Amniotic stem cell (primary cell): Measurements from ENCODE around the gene C2CD2.

Experiments used
- DNase-seq: peaks from one replicate; lab custom pipeline; 2025; lab: John Stamatoyannopoulos, UW

C2CD2 gene

DNA sequence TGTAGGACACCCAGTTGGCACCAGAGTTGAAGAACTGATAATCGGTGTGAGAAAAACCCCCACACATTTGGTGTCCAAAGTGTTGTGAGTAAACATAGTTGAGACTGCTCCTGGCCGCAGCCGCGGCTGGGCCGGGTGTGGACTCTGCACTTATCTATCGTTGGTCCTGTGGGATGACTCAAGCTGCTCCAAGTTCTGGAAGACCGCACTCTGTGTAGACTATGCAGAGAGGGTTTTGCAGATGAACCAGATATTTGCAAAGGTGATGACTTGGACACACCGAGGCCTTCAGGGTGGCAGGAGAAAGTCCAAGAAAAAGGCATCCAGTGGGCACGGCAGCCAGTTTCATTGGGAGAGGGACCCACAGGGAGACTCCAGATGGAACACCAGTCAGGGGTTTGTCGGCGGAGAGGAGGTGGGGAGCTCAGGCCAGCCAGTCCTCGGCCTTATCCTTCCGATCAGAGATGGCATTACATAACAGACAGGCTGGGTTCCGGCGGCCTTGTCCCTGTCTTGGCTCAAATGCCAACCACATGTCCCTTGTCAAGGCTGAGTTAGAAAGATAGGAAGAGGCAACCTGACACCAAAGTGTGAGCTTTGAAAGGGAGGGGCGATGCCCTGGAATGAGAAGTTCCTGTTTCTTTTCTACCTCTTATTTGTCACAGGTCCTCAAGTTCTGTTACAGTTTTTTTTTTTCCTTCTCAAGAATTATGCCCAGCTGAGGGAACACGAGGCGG, 21.1 kb downstream of the C2CD2 start:
- DNase-seq, result no peak

DNA sequence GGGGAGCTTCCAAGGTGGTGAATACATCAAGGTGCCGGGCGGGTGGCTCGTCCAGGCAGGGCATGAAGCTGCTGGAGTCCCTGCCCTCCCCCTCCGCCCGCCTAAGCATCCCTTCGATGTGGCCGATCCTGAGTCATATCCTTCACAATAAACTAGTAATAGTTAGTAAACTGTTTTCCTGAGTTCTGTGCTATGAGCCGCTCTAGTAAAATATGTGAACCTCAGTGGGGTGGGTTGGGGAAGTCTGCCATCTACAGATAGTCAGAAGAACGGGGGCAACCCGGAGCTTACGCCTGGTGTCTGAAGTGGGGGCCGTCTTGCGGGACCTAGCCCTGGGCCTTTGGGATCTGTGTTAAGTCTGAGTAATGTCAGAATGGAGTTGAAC, 21.6 kb downstream of the C2CD2 start:
- no peak for DNase-seq

DNA sequence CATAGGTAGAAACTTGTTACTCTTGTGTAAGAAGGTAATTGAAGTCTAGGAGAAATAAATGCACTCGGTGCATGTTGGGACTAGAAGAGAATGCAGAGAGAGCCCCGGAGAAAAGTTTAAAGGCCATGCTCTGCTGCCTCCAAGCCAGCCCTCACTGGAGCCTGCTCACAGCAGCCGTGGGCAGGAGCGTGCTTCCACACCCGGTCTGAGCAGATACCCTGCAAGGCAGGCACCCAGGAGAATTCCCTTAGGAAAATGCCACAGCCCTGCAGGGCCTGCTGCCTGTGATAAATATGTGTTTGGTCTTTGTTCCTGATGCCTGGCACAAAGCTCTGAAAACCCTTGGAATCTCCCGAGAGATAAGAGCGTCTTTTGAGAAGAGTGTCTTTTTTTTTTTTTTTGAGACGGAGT, 22.8 kb downstream of the C2CD2 start:
- no peak for DNase-seq

DNA sequence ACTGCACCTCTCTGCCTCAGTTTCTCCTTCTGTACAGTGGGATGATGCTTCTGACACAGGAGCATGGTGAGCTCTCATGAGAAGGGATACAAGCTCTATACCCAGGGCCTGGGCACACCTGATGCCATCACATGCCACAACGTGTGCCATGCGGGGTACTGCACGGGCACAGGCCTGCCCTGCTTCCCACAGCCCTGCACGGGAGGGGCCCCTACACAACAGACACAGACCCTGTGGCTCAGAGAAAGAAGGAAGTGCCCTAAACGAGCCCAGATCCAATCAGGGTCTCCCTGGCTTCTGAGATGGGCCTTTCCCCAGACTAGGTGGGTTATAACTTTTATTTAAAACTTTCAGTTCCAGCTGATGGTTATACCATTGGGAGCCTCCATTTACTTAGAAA, 24.6 kb downstream of the C2CD2 start:
- DNase-seq, result no peak

DNA sequence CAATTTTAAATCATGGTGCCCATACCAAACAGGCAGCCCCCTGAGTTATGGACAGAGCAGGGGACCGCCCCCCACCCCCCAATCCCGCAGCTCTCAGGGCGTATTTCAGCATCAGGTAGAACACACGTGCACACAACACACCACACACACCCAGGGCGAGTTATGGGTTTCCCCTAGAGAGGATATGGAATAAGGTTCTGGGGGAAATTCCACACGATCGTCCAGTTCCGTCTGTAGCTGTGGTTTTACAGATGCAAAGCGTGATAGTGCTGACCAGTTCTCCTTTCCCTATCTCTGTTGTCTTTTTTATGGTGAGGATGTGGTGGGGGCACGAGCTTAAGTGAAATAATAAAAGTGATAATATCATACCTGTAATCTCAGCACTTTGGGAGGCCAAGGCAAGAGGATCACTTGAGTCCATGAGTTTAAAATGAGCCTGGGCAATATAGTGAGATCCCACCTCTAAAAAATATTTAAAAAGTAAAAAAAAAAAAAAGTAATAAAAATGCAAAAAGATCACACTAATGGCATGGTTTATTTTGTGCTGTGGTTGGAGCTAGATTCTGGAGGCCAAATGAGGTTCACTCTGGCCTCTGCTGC, 25.1 kb downstream of the C2CD2 start:
- no peak for DNase-seq

DNA sequence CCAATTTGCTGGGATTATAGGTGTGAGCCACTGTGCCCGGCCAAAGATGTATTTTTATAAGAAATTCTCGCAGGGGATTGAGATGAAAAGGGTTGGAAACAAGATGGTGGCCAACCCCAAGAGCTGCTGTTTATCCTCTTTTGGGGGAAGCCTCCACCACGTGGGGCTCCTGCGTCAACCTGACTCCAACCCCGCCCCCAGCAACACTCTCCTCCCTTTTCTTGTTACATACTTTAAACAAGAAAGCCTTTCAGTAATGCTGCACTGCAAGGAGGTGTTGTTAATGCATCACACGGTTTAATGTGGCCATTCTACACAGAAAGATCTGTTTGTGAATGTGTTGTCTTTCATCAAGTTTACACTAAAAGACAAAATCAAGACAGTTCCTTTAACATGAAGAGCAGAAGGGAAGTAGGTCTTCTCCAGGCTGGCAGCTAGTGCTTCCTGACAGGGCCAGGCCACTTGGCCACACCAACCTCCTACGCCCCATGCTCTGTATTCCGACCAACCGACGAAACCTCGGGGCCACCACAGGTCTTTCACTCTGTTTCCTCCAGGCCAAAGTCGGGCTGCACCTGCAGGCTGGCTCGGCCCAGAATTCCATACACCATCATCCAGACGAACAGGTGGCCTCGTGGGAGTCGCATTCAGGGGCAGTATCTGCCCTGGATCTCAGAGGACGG, 25.9 kb downstream of the C2CD2 start:
- DNase-seq, result no peak

DNA sequence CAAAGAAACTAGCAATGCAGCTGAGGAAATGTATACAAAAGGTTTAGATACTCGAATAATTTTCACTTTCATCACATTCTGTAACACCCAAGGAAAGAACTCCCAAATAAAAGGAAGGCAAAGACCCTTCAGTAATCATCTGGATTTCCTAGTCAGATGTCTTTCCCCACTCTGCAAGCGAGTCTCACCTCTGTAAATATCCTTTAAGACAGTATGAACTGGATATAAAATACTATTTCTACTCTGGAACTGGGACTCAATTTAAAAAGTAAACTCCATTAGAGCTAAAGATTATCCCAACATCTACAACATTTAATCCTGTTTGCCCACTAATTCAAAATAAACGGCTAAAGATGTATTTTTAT, 27.0 kb downstream of the C2CD2 start:
- no peak for DNase-seq

DNA sequence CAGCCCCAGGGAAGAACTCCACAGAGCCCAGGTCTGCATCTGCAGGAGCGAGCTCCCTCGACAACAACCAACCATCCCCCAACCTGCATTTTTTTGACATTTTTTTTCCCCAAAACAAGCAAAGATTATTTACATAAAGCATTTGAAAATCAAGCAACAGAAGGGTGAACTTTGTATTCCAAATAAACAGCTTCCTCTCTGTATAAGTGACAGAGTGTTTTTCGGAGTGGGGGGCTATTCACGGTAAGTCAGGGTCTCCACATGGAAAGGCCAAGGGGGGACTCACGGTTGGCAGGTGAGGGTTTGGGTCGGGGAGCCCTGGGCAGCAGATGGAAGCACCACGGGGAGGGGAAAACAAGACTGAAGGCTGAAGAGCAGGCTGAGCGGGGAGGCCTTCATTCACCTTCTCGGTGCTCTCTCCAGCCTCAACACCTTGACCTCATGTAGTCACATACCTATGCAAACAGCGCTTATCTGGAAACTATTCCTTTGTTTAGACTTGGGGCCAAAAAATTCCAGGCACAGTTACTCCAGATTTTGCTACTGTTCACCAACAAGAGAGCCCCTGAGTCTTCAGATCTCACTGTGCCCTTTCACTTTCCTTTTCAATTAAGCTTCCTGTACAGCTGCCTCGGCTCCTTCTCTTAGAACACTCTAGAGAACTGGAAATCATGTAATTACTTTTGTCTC, 27.6 kb downstream of the C2CD2 start:
- DNase-seq, result no peak

DNA sequence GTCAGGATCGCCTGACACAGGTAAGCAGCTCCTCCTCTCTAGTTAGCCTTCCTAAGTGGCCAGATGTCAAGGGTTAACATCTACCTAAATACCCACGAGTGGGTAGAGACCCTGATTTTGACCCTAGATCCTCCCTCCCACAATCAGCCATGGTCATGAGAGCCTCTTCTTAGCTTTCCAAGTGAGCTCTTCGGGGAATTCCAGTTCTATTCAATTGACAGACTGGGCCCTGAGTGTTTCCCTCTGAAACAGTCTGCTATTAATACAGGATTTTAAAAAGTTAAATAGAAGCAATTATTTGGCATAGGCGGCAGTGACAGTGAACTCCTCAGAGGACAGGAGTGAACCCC, 28.1 kb downstream of the C2CD2 start:
- DNase-seq, result no peak

DNA sequence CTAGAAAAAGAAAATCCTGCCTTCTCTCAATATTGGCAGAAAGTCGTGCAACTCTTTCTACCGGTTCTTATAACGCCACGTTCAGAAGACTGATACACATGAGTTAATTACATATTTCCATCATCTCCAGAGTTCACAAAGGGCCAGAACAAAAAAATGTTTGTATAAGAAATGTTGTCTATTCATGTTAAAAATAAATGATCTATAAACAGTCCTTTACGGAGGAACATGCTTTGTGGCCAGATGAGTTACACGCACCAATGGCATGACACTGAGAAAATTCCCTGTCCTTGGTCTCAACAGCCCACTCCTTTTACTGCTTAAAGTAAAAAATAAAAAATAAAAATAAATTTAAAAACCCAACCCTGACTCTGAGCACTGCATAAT, 29.5 kb downstream of the C2CD2 start:
- no peak for DNase-seq

DNA sequence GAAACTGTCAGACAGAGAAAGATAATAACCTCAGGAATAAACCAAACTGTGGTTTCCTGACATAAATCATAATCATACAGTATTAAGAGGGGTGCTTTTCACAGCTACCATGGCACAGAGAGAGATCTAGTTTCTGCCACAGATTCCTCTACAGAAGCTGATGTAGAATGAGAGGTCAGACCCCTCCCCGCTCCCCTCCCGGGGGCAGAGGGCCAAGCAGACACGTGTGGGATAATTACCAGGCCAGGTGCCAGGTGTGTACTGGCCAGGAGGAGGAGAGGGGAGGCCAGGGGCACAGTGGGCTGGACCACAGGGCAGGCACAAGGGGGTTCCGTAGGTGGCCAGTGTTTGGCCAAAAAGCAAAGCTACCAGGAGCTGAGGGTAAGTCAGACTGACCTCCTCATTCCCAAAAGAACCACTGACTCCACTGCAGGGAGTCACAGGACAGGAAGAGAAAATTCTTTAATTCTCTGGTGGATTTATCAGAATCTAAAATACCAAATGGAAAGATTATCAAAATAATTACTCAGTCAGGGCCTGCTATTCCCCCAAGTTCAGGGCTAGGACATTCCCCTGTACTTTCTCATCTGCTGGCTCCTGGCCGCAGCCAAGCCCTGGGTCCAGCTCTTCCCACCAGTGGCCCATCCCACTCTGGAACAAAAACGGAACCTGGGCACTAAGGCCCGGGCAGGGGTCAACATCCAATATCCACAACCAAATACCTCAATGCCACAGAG, 30.0 kb downstream of the C2CD2 start:
- no peak for DNase-seq

DNA sequence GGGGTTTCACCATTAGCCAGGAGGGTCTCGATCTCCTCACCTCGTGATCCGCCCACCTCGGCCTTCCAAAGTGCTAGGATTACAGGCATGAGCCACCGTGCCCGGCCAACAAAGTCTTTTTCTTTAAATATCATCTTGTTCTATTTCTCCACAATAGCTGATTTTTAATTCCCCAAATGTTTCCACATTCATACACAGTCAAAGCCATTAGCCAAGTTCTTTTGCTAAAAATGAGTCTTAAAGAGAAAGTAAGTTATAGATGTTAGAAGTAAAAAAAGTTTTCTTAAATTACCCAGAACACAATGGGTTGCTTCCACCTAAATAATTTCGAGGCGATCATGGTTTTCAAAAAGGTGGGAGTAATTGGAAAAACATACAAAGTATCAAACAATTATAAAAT, 30.6 kb downstream of the C2CD2 start:
- DNase-seq, result no peak

DNA sequence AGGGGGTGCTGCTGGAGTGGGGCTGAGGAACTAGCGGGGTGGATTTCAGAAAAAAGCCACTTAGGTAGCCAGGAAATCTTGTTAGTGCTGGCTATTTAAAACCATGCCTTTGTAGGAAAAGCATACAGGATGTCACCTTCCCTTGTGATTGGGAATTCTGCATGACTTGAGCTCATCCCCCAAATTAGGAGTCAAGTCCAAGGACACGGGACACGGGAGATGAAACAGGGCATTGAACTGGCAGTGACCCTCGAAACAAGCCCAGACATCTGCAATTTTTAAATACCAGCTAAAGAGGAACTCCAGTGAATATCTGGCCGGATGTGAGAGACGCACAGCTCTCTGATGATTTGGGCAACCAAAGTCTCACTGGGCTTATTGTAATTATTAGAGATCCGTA, 32.8 kb downstream of the C2CD2 start:
- no peak for DNase-seq

DNA sequence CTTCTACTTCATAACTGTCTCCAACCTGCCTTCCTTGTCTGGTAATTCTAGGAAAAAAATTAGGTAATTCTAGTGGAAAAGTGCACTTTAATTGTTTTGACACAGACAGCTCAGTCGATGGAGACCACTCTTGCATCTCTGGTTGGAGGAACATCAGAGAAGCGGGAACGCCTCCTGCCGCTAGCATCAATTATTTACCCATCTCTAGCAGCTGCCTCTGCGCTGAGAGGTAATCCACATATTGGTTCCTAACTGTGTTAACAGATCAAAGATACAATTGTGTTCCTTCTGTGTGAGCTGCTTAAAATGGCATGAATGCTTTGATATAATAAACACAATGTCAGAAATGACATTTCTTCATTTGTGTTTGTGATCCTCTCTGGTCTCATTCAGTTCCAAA, 33.3 kb downstream of the C2CD2 start:
- DNase-seq, result no peak

DNA sequence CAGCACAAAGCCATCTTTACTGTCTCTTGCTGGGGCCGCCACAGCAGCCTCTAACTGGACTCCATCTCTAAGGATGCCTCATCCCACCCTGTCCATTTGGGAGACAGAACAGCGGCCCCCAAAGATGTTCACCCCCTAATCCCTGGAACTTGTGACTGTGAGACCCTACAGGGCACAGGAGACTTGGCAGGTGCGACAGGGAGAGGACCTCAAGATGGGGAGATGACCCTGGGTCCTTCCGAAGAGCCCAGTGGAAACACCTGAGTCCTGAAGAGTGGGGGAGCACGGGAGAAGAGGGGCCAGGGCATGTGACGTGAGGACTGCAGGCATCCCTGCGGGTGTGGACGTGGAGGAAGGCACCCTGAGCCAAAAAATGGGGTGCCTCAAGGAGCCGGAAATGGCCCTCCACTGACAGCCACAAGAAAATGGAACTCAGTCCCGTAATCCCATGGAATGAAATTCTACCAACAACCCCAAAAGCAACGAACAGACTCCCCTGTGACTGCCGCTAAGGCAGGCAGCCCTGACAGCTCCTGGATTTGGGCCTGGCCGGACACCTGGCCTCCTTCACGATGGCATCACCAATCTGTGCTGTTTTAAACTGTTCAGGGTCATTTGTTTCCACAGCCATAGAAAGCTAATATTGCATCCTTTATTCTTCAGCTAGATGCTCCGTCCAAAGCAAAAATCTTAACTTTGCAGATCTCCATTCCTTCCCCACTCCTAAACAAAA, 34.0 kb downstream of the C2CD2 start:
- no peak for DNase-seq

DNA sequence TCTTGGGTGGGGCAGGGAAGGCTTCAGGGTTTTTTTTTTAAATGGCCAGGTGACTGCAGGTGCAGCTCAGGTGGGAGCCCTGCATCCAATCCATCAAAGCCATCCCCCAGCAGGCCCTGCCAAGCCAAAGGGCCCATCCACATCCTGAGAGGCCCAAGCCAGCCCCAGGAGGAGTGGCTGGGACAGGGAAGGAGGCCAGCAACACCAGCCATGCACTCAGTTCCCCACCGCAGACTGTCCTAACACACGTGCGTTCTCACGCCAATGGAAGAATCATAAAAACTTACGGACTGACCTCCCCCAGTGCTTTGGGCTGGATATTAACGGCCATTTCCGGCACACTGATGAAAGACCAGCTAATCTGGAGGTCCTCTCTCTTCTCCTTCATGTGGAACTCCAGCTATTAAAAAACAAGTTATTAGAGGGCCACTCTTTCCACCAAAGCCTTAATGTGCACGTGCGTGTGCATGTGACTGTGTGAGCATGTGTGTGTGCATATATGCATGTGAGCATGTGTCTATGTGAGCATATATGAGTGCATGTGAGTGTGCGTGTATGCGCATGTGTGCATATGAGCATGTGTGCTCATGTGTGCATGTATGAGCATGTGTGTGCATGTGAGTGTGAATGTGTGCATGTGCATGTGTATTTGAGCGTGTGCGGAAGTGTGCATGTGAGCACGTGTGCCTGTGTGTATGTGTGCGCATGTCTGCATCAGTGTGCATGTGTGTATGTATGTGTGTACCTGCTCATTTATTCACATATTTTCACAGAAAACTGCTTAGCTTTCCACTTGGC, 35.1 kb downstream of the C2CD2 start:
- no peak for DNase-seq

DNA sequence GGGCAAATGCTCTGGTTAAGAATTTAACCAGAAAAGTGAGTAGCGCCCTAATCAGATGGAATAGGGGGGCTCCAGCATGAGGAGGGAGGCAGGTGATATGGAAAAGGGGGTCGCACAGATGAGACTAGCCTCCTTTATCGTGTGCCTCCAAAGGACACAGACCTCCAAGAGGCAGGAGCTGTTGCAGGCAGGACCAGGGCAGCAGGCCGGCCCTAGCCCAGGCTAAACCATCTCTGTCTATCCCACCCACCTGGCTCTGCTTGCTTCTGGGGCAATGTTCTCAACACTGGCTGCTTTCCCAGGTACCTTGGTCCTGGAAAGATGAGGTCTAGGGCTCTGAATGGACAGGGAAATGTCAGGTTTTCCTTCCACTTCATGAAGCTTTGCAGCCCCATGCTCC, 36.3 kb downstream of the C2CD2 start:
- no peak for DNase-seq

DNA sequence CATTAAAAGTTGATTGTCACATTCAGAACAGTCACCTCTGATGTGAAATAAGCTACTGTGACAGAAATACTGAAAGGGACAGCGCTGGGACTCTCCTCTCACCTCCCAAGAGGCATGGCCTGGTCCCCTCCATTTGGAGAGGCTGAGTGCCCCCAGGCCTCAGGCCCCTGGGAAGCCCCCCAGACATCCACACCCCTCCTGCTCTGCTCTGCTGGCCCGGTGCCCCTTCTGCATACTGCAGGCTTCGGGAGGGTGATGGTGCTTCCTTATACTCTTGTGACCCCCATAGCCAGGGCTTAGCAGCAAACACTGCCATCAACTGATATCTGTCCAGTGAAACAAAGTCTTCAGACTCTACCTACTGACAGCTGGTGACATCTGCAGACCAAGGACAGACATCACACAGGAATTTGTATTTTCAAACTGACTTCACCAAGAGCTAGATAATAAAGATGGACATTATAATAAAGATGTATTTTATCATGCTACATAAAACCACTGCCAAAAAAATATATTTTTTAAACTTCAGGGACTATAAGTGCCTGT, 36.9 kb downstream of the C2CD2 start:
- DNase-seq, result no peak

DNA sequence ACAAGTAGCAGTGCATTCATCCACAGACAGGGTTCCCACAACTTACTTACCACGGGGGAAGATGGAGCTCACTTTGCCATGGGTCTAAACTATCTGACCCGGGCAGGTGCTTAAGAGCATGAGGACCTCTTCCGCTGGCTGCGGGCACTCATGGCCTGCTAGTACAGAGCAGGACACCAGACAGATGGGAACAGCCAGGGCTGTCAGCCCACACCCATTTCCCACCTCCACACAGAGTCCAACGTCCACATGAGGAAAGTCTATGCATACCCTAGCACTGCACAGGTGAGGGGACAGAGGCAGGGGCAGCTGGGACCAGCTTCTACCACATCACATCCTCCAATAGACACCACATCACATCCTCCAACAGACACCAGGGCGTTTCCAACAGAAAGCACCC, 38.9 kb downstream of the C2CD2 start:
- DNase-seq, result no peak

DNA sequence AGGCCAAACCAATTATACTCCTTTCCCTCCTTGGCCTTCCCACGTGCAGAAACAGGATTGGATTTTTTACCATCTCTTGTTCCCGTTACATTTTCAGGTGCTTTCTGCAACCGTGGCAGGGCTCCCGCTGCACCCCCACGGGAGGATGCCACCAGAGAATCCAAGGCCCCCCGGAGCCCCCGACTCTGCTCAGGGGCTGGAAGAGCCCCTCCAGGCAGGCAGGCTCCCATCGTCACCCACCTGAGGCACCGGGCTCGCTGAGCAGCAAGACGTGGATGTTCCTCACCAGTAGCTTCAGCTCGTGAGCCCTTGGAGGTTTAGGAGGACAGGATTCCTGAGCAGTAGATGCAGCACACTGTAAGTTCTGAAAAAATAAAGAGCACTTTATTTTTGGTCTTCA, 39.5 kb downstream of the C2CD2 start:
- DNase-seq, result no peak

DNA sequence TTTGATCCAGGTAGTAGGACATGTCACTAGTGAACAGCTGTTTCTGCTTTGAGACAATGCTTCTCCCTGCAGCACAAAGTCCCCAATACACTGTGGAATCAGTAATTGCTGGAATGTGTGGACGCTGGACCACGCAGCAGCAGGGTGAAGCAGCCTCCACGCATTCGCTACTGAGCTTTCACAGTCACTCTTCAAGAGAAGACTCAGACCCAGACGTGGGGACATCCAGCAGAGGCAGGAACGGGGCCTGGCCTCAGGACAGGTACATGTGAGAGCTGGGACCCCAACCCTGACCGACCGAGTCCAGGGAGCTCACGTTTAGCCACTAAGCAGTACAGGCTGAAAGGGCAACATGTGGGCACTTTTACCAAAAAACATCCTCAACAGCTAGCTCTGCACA, 40.6 kb downstream of the C2CD2 start:
- DNase-seq, result no peak
